ENCODE results near the gene FANCF. TPM values are rescaled to one million over a fixed set of nuclear protein-coding genes. Genes with fewer than 3 reads are reported as not detected.

The FANCF gene, protein sequence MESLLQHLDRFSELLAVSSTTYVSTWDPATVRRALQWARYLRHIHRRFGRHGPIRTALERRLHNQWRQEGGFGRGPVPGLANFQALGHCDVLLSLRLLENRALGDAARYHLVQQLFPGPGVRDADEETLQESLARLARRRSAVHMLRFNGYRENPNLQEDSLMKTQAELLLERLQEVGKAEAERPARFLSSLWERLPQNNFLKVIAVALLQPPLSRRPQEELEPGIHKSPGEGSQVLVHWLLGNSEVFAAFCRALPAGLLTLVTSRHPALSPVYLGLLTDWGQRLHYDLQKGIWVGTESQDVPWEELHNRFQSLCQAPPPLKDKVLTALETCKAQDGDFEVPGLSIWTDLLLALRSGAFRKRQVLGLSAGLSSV
- total RNA-seq, result 1 to 10 TPM; 3.6 to 4.6 (median 4.5) TPM
- polyA plus RNA-seq, result 10 to 100 TPM in 2 of 3 donors, 1 to 10 TPM in 1; 7.2 to 10.4 (median 10.3) TPM

- Histone ChIP-seq H3K4me1 (peaks cover 0 to 19% (median 9%) of the 10 kb centered on the region in 4 donors), H3K36me3 (no peaks in the 10 kb centered on the region), H3K27ac (peak within 1 kb of the TSS; percentile 82 to 91 (median 88)), H3K4me3 (peak within 1 kb of the TSS; percentile 78 to 88 (median 80)), H3K9me3 (no peaks in the 10 kb centered on the region), H3K27me3 (no peaks in the 10 kb centered on the region)
- 0% methylated on average over 55 of the region's 55 CpGs for WGBS, 2 donors
- no peak for TF ChIP-seq EP300 (IDR thresholded peaks at IDR 0.05)
- TF ChIP-seq POLR2A (IDR thresholded peaks at IDR 0.05), result no peak
- peak; percentile 8 to 68 (median 65) for TF ChIP-seq POLR2AphosphoS5 (IDR thresholded peaks at IDR 0.05)
- TF ChIP-seq, protein P1, sequence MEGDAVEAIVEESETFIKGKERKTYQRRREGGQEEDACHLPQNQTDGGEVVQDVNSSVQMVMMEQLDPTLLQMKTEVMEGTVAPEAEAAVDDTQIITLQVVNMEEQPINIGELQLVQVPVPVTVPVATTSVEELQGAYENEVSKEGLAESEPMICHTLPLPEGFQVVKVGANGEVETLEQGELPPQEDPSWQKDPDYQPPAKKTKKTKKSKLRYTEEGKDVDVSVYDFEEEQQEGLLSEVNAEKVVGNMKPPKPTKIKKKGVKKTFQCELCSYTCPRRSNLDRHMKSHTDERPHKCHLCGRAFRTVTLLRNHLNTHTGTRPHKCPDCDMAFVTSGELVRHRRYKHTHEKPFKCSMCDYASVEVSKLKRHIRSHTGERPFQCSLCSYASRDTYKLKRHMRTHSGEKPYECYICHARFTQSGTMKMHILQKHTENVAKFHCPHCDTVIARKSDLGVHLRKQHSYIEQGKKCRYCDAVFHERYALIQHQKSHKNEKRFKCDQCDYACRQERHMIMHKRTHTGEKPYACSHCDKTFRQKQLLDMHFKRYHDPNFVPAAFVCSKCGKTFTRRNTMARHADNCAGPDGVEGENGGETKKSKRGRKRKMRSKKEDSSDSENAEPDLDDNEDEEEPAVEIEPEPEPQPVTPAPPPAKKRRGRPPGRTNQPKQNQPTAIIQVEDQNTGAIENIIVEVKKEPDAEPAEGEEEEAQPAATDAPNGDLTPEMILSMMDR (IDR thresholded peaks at IDR 0.05), result no peak
- DNase-seq, result peak; percentile 97
- intact Hi-C loops (cut with DNase I), result loop anchor here (5.0 kb wide), 1 partner anchor 202 kb away; the partner anchor contains the start of gene SVIP
Observed at GRCh38 chr11:22625448-22626287, at the start of gene FANCF. Gene FANCF (minus strand): TSS chr11:22625823. CDS start chr11:22625810, 13 bp downstream.

DNA sequence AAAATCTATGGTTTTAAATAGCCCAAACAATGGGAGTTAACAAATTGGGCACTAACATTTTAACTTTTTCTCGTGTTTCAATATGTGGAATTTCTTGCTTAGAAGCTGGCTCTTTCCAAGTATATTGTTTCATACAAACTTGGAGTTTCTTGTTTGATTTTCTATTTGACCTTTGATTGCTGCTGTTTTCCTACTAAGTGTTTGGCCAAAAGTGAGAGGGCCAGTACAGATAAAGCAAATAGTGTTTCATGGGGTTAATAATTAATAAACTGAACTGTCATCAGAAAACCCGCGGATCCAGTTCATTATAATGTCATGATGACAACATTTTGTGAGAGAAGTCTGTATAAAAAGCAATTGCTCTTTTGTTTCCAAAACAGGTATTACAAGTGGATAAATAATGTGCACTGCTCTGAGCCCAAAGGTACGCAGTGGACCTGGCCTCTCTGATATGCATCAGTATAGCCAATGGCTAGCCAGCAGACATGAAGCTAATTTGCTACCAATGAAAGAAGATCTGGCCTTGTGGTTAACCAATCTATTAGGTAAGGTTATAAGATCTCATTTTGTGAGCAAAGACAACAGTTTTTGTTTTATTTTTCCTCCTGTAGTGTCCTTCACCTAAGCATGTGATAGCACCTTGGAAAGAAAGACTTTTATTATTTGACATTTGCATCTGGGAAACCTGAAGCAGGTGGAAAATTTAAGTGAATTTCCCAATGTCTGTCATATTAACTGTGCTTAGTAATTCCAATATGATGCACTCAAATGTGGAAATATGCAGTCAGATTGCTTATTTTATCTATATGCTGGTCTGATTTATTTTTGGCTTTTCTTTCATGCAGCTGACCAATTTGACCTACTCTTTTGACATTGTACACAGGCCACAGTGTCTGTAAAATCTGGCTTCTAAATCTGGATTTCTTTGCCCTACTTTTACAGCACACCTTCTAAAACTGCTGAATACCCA lies 49.1 kb upstream of the FANCF start:
- intact Hi-C loops (cut with DNase I), result no loop called here
- peaks cover 0 to 2% (median 0%) of the 10 kb centered on the region in 3 donors for H3K27me3 ChIP-seq
- no peak overlapping the region for H3K27ac ChIP-seq
- no peak overlapping the region for H3K4me3 ChIP-seq
- no peak for DNase-seq
- no peaks in the 10 kb centered on the region for H3K36me3 ChIP-seq
- no peak for TF ChIP-seq EP300 (IDR thresholded peaks at IDR 0.05)
- TF ChIP-seq, protein P1 (IDR thresholded peaks at IDR 0.05), result no peak
- 17 to 61% methylated on average over 4 of the region's 4 CpGs for WGBS, 2 donors
- no peaks in the 10 kb centered on the region for H3K9me3 ChIP-seq
- H3K4me1 ChIP-seq, result no peaks in the 10 kb centered on the region

DNA sequence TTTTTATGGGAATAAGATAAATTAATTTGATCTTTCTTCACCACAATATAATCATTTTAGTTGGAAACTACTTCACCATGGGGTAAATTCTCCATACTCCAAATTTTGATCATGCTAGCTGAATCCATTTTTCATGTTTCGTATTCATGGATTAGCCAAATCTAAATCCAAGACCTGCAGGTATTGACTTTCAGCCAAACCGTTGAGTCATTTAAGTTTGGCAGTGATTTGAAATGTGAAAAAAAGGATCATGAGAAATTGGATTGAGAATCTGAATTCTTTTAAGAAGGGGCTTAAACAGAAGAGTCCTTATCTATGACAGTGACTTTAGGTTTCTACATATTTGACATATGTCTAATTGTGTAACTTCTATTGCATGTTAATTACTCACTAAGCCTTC lies 46.1 kb upstream of the FANCF start:
- no peaks in the 10 kb centered on the region for H3K9me3 ChIP-seq
- H3K36me3 ChIP-seq, result no peaks in the 10 kb centered on the region
- no peak for DNase-seq
- peaks cover 0 to 6% (median 5%) of the 10 kb centered on the region in 4 donors for H3K4me1 ChIP-seq
- intact Hi-C loops (cut with DNase I), result no loop called here
- no peak overlapping the region for H3K27ac ChIP-seq
- no peak overlapping the region for H3K4me3 ChIP-seq
- peaks cover 0 to 25% (median 5%) of the 10 kb centered on the region in 3 donors for H3K27me3 ChIP-seq
- TF ChIP-seq, protein P1 (IDR thresholded peaks at IDR 0.05), result no peak
- TF ChIP-seq EP300 (IDR thresholded peaks at IDR 0.05) (no peak), POLR2A (IDR thresholded peaks at IDR 0.05) (no peak), POLR2AphosphoS5 (IDR thresholded peaks at IDR 0.05) (no peak)
- 49 to 85% methylated on average over 2 of the region's 2 CpGs for WGBS, 2 donors

GRCh38 chr11:22670830-22671229 lies 45.2 kb upstream of the FANCF start:
- intact Hi-C loops (cut with DNase I), result no loop called here
- no peak for DNase-seq
- Histone ChIP-seq H3K9me3 (no peaks in the 10 kb centered on the region), H3K27me3 (peaks cover 0 to 34% (median 5%) of the 10 kb centered on the region in 3 donors), H3K36me3 (no peaks in the 10 kb centered on the region), H3K27ac (no peak overlapping the region), H3K4me3 (no peak overlapping the region), H3K4me1 (peaks cover 0 to 13% (median 11%) of the 10 kb centered on the region in 4 donors)
- 49 to 76% methylated on average over 1 of the region's 1 CpG for WGBS, 2 donors
- TF ChIP-seq POLR2A (IDR thresholded peaks at IDR 0.05) (no peak), EP300 (IDR thresholded peaks at IDR 0.05) (no peak), POLR2AphosphoS5 (IDR thresholded peaks at IDR 0.05) (no peak)
- TF ChIP-seq, protein P1 (IDR thresholded peaks at IDR 0.05), result no peak

Measured in sigmoid colon (tissue), 7 donors.